NCI-H1417 (cell line): ENCODE measurements around the gene CNN2.

Source experiments
- DNase-seq, 3 experiments: peaks; one replicate each; lab custom pipeline; 2025; lab: John Stamatoyannopoulos, UW

Gene CNN2

GRCh38 chr19:995051-995827 is 31.2 kb upstream of the CNN2 start:
- peak in 1 of 3 experiments; percentile 64 for DNase-seq

DNA sequence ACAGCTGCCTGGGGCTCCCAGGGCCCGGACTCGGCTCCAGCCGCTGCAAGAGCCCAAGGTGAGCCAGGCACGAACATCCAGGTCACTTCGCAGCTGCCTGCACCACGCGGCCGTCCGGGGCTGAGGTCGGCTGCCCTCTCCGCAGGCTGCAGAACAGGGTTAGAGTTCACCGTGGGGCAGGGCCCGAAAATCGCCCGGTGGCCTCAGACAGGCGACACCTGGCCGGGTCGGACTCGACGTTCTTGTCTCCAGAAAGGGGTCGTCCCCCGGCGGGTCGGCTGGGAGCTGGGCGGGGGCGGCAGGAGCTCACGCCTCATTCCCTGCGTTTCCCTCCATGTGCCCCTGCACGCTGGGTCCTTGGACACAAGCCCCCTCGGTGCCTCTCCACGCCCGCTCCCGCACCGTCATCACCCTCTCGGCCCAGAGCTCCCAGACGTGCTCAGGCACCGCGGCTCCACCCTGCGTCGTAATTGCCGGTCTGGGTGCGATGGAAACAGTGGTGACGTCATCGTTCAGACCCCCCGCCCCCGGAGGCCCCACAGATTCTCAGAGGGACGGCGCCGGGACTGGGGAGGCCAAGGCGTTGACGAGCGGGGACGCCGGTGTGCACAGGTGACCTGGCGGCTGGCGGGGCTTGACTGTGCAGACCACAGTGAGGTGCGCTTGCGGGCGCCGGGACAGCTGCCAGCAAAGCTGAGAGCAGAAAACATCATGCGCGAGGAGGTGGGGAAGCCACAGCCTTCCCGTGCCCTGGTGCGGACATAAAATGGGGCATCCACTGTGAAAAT is 30.2 kb upstream of the CNN2 start:
- peak in 2 of 3 experiments; percentile 84 to 89 for DNase-seq

GRCh38 chr19:998064-998463 is 28.3 kb upstream of the CNN2 start:
- DNase-seq: no peak

- DNase-seq: no peak
Observed at GRCh38 chr19:999379-999719, 27.1 kb upstream of the CNN2 start.

DNA sequence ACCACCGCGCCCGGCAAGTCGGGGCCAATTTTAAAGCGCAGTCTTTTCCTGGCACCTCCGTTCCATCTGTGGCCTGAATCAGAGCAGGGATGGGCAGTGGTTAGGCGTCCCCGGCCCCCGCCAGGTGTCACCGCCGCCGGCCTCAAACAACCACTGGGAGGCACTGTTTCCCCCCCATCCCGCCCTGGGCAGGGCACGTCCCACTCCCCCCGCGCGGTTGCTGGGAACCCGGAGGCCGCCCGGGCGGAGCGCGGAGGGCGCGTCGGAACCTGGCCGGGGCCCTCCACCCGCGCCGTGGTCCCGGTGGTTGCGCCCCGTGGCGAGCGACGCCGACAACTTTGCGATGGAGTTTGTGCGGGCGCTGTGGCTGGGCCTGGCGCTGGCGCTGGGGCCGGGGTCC is 26.3 kb upstream of the CNN2 start, which contains the start of gene GRIN3B:
Gene GRIN3B, plus strand, starts transcription at position 325 of the 400 bp plus-strand sequence. Its CDS starts 19 bp downstream, at position 344.
- DNase-seq: peak in 2 of 3 experiments; percentile 39 to 48

DNA sequence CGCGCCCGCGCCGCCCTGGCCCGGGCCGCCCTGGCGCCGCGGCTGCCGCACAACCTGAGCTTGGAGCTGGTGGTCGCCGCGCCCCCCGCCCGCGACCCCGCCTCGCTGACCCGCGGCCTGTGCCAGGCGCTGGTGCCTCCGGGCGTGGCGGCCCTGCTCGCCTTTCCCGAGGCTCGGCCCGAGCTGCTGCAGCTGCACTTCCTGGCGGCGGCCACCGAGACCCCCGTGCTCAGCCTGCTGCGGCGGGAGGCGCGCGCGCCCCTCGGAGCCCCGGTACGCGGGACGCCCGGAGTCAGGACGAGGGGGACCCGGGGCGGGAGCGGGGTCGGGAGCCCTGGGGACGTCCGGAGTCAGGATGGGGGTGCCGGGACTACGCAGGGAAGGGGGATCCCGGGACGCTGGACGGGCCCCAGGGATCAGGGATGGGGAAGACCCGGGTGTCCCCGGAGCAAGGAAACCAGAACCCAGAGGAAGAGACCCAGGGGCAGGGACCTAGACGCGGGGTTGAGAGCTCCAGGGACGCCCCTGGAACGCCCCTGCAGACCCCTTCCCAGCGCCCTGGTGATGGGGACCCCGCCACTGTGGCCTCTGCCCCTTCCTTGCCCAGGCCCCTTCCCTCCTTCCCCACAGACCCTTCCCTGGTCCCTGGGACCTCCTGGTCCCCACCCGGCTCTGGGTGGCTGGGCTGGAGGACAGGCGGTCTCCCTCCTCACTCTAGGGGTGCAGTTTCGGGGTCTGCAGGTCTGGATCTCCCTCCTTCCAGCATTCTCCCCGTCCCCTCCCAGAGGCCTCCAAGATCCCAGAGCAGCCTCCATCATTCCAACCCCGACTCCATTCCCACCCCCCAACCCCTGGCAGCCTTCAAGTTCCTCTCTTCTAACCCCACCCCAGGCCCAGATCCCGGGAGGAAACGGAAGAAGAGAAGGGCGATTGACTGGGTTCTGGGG is 25.5 kb upstream of the CNN2 start:
- peak in 1 of 3 experiments; percentile 61 for DNase-seq

DNA sequence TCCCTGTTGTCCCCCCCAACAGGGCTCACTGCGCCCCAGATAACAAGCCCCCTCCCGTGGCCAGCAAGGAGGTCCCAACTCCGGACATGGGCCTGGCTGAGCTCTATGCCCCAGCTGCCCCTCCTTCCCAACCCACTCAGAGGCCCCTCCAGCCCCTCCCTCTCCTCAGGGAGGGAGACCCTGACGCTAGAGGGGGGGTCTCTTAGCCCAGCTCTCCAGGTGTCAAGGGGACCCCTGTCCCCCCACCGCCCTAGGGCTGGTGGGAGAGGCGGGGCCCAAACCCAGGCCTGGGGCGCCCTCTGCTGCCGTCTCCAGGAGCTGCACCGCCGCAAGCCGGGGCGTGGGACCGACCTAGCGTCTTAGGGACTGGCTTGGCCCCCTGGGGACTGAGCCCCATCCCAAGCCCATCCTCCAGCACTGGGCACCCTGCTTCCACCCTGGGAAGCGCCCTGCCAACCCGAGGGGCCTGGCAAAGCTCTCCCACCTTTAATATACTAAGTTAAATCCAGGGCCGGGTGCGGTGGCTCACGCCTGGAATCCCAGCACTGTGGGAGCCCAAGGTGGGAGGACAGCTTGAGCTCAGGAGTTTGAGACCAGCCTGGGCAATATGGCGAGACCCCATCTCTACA is 24.8 kb upstream of the CNN2 start:
- peak; percentile 39 to 68 (median 62) for DNase-seq

GRCh38 chr19:1002600-1002999 is 23.8 kb upstream of the CNN2 start:
- no peak for DNase-seq

GRCh38 chr19:1003283-1003682 is 23.1 kb upstream of the CNN2 start:
- DNase-seq: no peak

GRCh38 chr19:1004204-1004802 is 22.1 kb upstream of the CNN2 start:
- DNase-seq: no peak

DNA sequence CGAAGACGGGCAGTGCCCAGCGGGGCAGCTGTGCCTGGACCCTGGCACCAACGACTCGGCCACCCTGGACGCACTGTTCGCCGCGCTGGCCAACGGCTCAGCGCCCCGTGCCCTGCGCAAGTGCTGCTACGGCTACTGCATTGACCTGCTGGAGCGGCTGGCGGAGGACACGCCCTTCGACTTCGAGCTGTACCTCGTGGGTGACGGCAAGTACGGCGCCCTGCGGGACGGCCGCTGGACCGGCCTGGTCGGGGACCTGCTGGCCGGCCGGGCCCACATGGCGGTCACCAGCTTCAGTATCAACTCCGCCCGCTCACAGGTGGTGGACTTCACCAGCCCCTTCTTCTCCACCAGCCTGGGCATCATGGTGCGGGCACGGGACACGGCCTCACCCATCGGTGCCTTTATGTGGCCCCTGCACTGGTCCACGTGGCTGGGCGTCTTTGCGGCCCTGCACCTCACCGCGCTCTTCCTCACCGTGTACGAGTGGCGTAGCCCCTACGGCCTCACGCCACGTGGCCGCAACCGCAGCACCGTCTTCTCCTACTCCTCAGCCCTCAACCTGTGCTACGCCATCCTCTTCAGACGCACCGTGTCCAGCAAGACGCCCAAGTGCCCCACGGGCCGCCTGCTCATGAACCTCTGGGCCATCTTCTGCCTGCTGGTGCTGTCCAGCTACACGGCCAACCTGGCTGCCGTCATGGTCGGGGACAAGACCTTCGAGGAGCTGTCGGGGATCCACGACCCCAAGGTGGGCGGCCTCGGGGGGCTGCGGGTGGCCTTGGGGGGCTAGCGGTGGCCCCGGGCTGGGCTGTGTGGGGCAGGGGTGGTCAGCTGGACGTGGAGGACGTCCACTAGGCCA is 21.4 kb upstream of the CNN2 start:
- no peak for DNase-seq

- DNase-seq: no peak
Observed at GRCh38 chr19:1006711-1007398, 19.6 kb upstream of the CNN2 start.

DNA sequence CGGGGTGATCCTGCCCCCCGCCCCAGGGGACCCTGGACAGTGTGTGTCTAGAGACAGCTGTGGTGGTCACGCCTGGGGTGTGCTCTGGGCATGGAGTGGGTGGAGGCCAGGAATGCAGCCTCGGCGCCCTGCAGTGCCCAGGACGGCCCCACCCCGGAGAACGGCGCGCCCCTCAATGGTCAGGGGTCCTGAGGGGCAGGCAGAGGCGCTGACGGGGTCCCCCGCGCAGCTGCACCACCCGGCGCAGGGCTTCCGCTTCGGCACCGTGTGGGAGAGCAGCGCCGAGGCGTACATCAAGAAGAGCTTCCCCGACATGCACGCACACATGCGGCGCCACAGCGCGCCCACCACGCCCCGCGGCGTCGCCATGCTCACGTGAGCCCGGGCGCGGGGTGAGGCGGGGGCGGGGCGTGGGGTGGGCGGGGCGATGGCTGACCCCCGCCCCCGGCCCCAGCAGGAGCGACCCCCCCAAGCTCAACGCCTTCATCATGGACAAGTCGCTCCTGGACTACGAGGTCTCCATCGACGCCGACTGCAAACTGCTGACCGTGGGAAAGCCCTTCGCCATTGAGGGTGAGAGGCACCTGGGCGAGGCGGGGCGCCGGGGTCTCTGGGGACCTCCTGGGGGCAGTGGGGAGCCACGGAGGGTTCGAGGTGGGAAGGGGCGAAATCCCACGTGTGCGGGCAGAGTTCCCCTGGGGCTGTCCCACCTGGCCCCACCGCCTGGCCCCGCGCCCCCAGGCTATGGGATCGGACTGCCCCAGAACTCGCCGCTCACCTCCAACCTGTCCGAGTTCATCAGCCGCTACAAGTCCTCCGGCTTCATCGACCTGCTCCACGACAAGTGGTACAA is 18.8 kb upstream of the CNN2 start:
- DNase-seq: no peak

GRCh38 chr19:1008268-1009040 is 18.0 kb upstream of the CNN2 start:
- DNase-seq: no peak

DNA sequence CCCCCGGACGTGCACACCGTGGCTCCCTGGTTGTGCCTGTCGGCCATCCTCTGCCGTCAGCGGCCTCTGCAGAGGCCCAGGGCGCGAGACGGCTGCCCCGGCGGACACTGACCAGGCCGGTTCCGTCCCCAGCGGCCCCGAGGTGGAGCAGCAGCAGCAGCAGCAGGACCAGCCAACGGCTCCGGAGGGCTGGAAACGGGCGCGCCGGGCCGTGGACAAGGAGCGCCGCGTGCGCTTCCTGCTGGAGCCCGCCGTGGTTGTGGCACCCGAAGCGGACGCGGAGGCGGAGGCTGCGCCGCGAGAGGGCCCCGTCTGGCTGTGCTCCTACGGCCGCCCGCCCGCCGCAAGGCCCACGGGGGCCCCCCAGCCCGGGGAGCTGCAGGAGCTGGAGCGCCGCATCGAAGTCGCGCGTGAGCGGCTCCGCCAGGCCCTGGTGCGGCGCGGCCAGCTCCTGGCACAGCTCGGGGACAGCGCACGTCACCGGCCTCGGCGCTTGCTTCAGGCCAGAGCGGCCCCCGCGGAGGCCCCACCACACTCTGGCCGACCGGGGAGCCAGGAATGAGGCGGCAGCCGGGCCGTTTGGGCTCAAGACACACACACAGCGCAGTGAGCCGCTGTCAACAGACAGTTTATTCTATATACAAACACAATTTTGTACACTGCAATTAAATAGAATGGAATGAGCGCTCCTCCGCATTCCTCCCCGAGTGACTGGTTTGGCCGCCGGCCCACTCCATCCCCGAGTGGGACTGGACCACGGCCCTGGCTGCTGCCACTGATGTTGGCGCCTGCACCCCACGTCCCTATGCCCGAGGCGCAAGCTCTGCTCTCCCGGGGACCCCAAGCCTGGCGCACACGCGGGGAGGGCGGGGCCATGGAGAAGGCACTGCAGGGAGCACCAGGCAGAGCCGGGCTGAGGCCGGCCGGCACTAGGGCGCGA is 17.1 kb upstream of the CNN2 start:
- no peak for DNase-seq

DNA sequence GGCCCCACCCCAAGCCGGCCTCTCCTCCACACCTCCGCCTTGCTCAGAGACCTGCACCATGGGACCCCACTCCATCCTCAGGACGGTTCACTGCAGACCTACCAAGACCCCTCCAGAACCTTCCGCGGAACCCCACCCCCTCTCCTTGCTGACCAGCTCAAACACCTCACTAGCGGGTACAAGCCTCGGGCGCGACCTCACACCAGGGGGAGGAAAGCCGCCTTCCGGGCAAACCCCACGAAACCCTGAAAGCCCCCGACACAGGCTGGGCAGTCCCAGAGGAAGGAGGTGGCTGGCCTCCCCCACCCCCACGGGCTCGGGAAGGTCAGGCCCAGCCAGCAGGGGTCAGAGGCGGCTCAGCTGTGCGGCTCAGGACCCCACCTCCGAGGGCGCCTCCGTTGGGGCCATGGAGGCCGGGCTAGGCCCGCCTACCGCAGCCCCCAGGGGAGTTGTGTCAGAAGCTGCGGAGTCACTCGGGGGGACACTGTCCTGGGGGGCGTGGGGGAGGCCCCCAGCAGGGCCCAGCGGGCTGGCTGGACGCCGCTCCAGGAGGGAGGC is 16.3 kb upstream of the CNN2 start:
- no peak for DNase-seq
